ENCODE measurements around the gene FBP2.
"Not testable (repeated sequence)": the region's sequence is repeated elsewhere in the genome, so short reads cannot be mapped to it uniquely, and the experiment has no call there.

FBP2 gene

GRCh38 chr9:94554439-94555331, 38.9 kb downstream of the FBP2 start, which contains the start of gene PCAT7:
Gene PCAT7 (plus strand): TSS chr9:94555083.
- DNase-seq: peak; percentile 72

- no peak for DNase-seq
These were observed 39.6 kb downstream of the FBP2 start for GRCh38 chr9:94554078-94554438.

- DNase-seq: no peak
These were observed 40.3 kb downstream of the FBP2 start for GRCh38 chr9:94553029-94553938.

GRCh38 chr9:94545940-94546339, 47.7 kb downstream of the FBP2 start:
- DNase-seq: no peak

DNA sequence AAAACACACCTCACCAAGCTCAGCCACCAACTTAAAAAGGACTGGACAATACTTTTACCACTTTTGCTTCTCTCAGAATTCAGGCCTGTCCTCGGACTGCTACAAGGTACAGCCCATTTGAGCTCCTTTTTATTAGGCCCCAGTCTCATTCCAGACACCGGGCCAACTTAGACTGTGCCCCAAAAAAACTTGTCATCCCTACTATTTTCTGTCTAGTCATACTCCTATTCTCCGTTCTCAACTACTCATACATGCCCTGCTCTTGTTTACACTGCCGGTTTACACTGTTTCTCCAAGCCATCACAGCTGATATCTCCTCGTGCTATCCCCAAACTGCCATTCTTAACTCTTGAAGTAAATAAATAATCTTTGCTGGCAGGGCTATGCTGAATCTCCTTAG, 49.3 kb downstream of the FBP2 start:
- not testable (repeated sequence) for DNase-seq

- DNase-seq: no peak
These were observed 54.7 kb downstream of the FBP2 start for GRCh38 chr9:94538908-94539307.

DNA sequence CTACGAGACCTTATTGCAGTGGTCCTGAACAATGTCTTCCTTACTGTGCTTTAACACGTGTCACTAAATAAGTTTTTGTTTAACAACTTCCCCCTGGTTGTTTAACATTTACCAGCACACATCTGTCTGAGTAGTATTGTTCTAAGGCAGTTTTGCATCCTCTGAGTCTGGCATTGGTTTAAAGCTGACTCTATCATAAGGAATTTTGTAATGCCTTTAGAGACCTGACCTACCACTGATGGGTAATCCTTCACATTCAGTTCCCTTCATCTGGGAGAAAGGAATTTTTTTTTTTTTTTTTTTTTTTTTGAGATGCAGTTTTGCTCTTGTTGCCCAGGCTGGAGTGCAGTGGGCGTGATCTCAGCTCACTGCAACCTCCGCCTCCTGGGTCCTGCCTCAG, 58.7 kb downstream of the FBP2 start:
- DNase-seq: no peak

- DNase-seq: no peak
These were observed 60.0 kb downstream of the FBP2 start for GRCh38 chr9:94533601-94534000.

GRCh38 chr9:94533155-94533554, 60.5 kb downstream of the FBP2 start:
- DNase-seq: no peak

GRCh38 chr9:94528886-94529285, 64.7 kb downstream of the FBP2 start:
- no peak for DNase-seq

DNA sequence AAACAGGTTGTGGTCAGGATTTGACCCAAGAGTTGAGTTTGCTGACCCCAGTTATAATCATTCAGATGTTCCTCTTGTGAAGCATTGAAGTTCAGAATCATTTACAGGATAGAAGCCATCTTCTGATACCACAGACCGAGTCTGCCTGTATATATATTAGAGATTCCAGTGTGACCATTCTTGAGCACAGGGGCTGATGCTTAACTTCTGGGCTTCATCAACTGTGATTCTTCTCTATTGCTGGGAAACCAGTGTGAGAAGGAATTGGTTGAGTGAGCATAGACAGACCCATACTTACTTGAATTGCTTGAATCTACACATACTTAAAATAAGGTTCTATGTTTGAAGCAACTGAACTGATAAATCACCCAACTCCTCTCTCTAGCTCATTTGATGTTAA, 66.7 kb downstream of the FBP2 start:
- DNase-seq: no peak

- DNase-seq: no peak
These were observed 67.4 kb downstream of the FBP2 start for GRCh38 chr9:94526271-94526670.

- DNase-seq: no peak
These were observed 68.1 kb downstream of the FBP2 start for GRCh38 chr9:94525396-94526035.

DNA sequence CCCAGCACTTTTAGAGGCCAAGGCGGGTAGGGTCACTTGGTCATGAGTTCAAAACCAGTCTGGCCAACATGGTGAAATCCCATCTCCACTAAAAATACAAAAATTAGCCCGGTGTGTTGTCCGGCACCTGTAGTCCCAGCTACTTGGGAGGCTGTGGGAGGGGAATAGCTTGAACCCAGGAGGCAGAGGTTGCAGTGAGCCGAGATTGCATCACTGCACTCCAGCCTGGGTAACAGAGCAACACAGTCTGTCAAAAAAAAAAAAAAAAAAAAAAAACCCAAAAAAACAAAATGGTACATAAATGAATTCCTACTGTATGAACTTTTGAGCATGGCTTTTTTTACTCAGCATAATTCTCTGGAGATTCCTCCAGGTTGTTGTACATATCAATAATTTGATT, 76.4 kb downstream of the FBP2 start:
- no peak for DNase-seq

GRCh38 chr9:94514722-94515121, 78.9 kb downstream of the FBP2 start:
- DNase-seq: no peak

GRCh38 chr9:94511955-94512265, 81.7 kb downstream of the FBP2 start:
- no peak for DNase-seq

DNA sequence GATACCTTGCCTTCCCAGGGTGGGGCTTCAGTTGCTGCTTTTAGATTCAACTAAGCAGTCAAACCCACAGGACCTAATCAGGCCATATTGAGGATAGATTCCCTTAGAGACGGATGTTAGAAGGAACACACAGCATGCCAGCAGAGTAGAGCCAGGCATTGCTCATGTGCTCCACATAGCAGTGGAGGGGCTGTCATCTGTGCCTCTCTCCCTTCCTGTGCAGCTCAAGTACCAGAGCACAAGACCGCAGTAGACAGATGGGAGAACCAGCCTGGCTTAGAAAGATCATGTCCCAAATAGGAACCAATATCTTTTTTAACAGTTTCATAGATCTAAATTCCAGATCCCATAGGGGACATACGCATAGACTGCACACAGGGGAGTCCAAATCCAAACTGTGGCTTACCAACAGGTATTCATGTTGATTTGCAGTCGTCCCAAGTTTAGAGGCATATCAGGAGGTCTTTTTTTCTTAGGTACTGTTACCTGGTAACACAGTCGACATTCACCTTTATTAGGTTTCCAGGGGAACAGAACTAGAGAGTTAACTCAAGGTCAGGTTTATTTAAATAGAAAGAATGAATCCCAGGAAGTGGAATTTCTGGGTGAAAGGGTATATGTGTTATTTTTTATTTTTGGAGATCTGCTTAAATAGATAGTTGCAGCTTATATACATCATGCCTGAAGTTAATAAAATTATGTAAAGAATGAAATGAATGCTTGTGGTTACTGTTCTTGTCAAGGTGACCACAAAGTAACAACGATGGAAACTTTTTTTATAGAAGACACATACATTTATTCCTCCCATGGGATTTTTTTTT, 82.3 kb downstream of the FBP2 start:
- peak; percentile 27 for DNase-seq
